ENCODE measurements around the gene ANKRD22. TPM values are rescaled to one million over a fixed set of nuclear protein-coding genes. Genes with fewer than 3 reads are reported as not detected.

ANKRD22 gene
- total RNA-seq, 1 experiment from 2014 or later = 4.9 TPM

GRCh38 chr10:88833156-88833555 is 18.5 kb downstream of the ANKRD22 start:
- H3K9me3 ChIP-seq (ENCODE audit: insufficient read depth, low read depth) = no peaks in the 10 kb centered on the region
- H3K36me3 ChIP-seq (ENCODE audit: low read depth) = 0 out of 2 replicates have a peak, but pooled peaks cover 4% of the 10 kb centered on the region
- no peak overlapping the region for H3K4me3 ChIP-seq
- ChIA-PET CTCF (no interaction called here), POLR2A (ENCODE audit: unreplicated experiment) (no interaction called here)
- H3K4me2 ChIP-seq = no peak overlapping the region
- TF ChIP-seq CTCF (conservative IDR thresholded peaks at IDR 0.05) (no peak), EZH2 (IDR thresholded peaks at IDR 0.05; ENCODE audit: low read depth) (no peak)
- H3K27me3 ChIP-seq (ENCODE audit: insufficient read depth, low read depth) = no peaks in the 10 kb centered on the region
- intact Hi-C loops (cut with micrococcal nuclease; ENCODE audit: unreplicated experiment) = loop anchor here (10.0 kb wide), 1 partner anchor 268 kb away; no protein-coding TSS in a partner anchor
- H3K9me2 ChIP-seq (ENCODE audit: insufficient read depth) = no peaks in the 10 kb centered on the region
- H2AFZ ChIP-seq = no peak overlapping the region
- H3K79me2 ChIP-seq (ENCODE audit: low read depth) = no peaks in the 10 kb centered on the region
- H3K4me1 ChIP-seq (replicated peaks; ENCODE audit: insufficient read depth) = peaks cover 6% of the 10 kb centered on the region
- no peaks in the 10 kb centered on the region for H4K20me1 ChIP-seq (ENCODE audit: insufficient read depth)
- DNase-seq = no peak
- H3K27ac ChIP-seq = no peak overlapping the region
- BruUV-seq (replicated peaks) = no TSS peak
- H3F3A ChIP-seq (ENCODE audit: insufficient read depth, low read depth) = no peaks in the 10 kb centered on the region

- Histone ChIP-seq H3K4me3 (no peak overlapping the region), H3F3A (ENCODE audit: insufficient read depth, low read depth) (no peaks in the 10 kb centered on the region), H3K4me2 (no peak overlapping the region), H3K9me2 (ENCODE audit: insufficient read depth) (no peaks in the 10 kb centered on the region), H3K36me3 (ENCODE audit: low read depth) (0 out of 2 replicates have a peak, but pooled peaks cover 4% of the 10 kb centered on the region), H3K79me2 (ENCODE audit: low read depth) (no peaks in the 10 kb centered on the region), H3K4me1 (replicated peaks; ENCODE audit: insufficient read depth) (peaks cover 8% of the 10 kb centered on the region), H3K27me3 (ENCODE audit: insufficient read depth, low read depth) (no peaks in the 10 kb centered on the region), H3K9me3 (ENCODE audit: insufficient read depth, low read depth) (no peaks in the 10 kb centered on the region), H3K27ac (no peak overlapping the region), H4K20me1 (ENCODE audit: insufficient read depth) (no peaks in the 10 kb centered on the region), H2AFZ (no peak overlapping the region)
- intact Hi-C loops (cut with micrococcal nuclease; ENCODE audit: unreplicated experiment) = loop anchor here (10.0 kb wide), 1 partner anchor 268 kb away; no protein-coding TSS in a partner anchor
- no peak for TF ChIP-seq EZH2 (IDR thresholded peaks at IDR 0.05; ENCODE audit: low read depth)
- no peak for TF ChIP-seq CTCF (conservative IDR thresholded peaks at IDR 0.05)
- BruUV-seq (replicated peaks) = no TSS peak
- DNase-seq = no peak
- CTCF ChIA-PET = interaction anchor here (0.9 to 1.0 kb wide), 2 partner anchors 154 to 166 kb away, joined by 3 to 4 read pairs; no protein-coding TSS in a partner anchor
- POLR2A ChIA-PET (ENCODE audit: unreplicated experiment) = no interaction called here
Observed at GRCh38 chr10:88832376-88832775, 19.3 kb downstream of the ANKRD22 start.

- ChIA-PET CTCF (interaction anchor here (1.0 kb wide), 1 partner anchor 167 kb away, joined by 4 read pairs; no protein-coding TSS in a partner anchor), POLR2A (ENCODE audit: unreplicated experiment) (no interaction called here)
- Histone ChIP-seq H3K4me1 (replicated peaks; ENCODE audit: insufficient read depth) (peaks cover 8% of the 10 kb centered on the region), H3K27me3 (ENCODE audit: insufficient read depth, low read depth) (no peaks in the 10 kb centered on the region), H3K36me3 (ENCODE audit: low read depth) (0 out of 2 replicates have a peak, but pooled peaks cover 4% of the 10 kb centered on the region), H3K27ac (no peak overlapping the region), H3K9me3 (ENCODE audit: insufficient read depth, low read depth) (no peaks in the 10 kb centered on the region), H2AFZ (no peak overlapping the region), H3F3A (ENCODE audit: insufficient read depth, low read depth) (no peaks in the 10 kb centered on the region), H3K9me2 (ENCODE audit: insufficient read depth) (no peaks in the 10 kb centered on the region), H3K4me2 (no peak overlapping the region), H3K79me2 (ENCODE audit: low read depth) (no peaks in the 10 kb centered on the region), H3K4me3 (no peak overlapping the region), H4K20me1 (ENCODE audit: insufficient read depth) (no peaks in the 10 kb centered on the region)
- no TSS peak for BruUV-seq (replicated peaks)
- no peak for DNase-seq
- intact Hi-C loops (cut with micrococcal nuclease; ENCODE audit: unreplicated experiment) = loop anchor here (10.0 kb wide), 1 partner anchor 267 kb away; no protein-coding TSS in a partner anchor
- no peak for TF ChIP-seq EZH2 (IDR thresholded peaks at IDR 0.05; ENCODE audit: low read depth)
- no peak for TF ChIP-seq CTCF (conservative IDR thresholded peaks at IDR 0.05)
Observed at GRCh38 chr10:88831709-88832108, 19.9 kb downstream of the ANKRD22 start.

Data from PC-9 (cell line).